NCI-H510A (cell line): ENCODE results near the gene PACS2.
"Not testable (repeated sequence)": the region's sequence is repeated elsewhere in the genome, so short reads cannot be mapped to it uniquely, and the experiment has no call there.

Experiments used
- DNase-seq: peaks from one replicate; lab custom pipeline; 2025; lab: John Stamatoyannopoulos, UW

The PACS2 gene

GRCh38 chr14:105288936-105289335 is 25.6 kb upstream of the PACS2 start:
- DNase-seq: not testable (repeated sequence)

- no peak for DNase-seq
Observed at GRCh38 chr14:105290621-105291346, 23.8 kb upstream of the PACS2 start.

GRCh38 chr14:105292826-105293711 is 21.5 kb upstream of the PACS2 start:
- DNase-seq: no peak

- peak; percentile 41 for DNase-seq
Observed at GRCh38 chr14:105294142-105294597, 20.4 kb upstream of the PACS2 start.

- DNase-seq: not testable (repeated sequence)
Observed at GRCh38 chr14:105297311-105297710, 17.2 kb upstream of the PACS2 start.

- no peak for DNase-seq
Observed at GRCh38 chr14:105299654-105300541, 14.7 kb upstream of the PACS2 start.

- DNase-seq: peak; percentile 94
Observed at GRCh38 chr14:105300542-105301102, 13.9 kb upstream of the PACS2 start, which contains the start of gene BRF1. TSS of gene BRF1 (minus strand) at chr14:105301001. CDS start at chr14:105300629, 372 bp downstream.

- DNase-seq: peak; percentile 94
Observed at GRCh38 chr14:105301103-105301914, 13.2 kb upstream of the PACS2 start.

- DNase-seq: not testable (repeated sequence)
Observed at GRCh38 chr14:105301915-105302249, 12.7 kb upstream of the PACS2 start.

- DNase-seq: no peak
Observed at GRCh38 chr14:105303949-105304348, 10.6 kb upstream of the PACS2 start.

GRCh38 chr14:105304565-105304964 is 10.0 kb upstream of the PACS2 start:
- DNase-seq: no peak

GRCh38 chr14:105305345-105305744 is 9.2 kb upstream of the PACS2 start:
- no peak for DNase-seq

GRCh38 chr14:105305791-105306190 is 8.8 kb upstream of the PACS2 start:
- DNase-seq: no peak

- DNase-seq: no peak
Observed at GRCh38 chr14:105307052-105307727, 7.4 kb upstream of the PACS2 start.

GRCh38 chr14:105309371-105309770 is 5.2 kb upstream of the PACS2 start:
- DNase-seq: no peak

- no peak for DNase-seq
Observed at GRCh38 chr14:105311838-105312237, 2.7 kb upstream of the PACS2 start.

- no peak for DNase-seq
Observed at GRCh38 chr14:105312973-105313372, 1.6 kb upstream of the PACS2 start.

- DNase-seq: no peak
Observed at GRCh38 chr14:105313381-105314286, 914 bp upstream of the PACS2 start.

GRCh38 chr14:105315211-105315721 is 718 bp downstream of the PACS2 start:
- peak; percentile 41 for DNase-seq
